GM21825 (cell line): ENCODE data around the gene CSPG4.
"Not testable (repeated sequence)": the region's sequence is repeated elsewhere in the genome, so short reads cannot be mapped to it uniquely, and the experiment has no call there.

ENCODE experiments used
- ATAC-seq: cut with Tn5 transposase; IDR thresholded peaks from one replicate; pipeline ENCODE4 v1.9.1; 2021; ENCODE audit warnings: mild to moderate bottlenecking, moderate library complexity; ENCODE audit not compliant: unreplicated experiment

The CSPG4 gene

DNA sequence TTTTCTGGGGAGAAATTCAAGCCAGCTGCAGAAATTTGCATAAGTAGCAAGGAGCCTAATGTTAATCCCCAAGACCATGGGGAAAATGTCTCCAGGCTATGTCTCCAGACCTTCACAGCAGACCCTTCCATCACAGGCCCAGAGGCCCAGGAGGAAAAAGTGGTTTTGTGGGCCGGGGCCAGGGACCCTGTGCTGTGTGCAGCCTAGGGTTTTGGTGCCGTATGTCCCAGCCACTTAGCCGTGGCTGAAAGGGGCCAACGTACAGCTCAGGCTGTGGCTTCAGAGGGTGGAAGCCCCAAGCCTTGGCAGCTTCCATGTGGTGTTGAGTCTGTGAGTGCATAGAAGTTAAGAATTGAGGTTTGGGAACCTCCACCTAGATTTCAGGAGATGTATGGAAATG, 29.7 kb upstream of the CSPG4 start:
- ATAC-seq: not testable (repeated sequence)

DNA sequence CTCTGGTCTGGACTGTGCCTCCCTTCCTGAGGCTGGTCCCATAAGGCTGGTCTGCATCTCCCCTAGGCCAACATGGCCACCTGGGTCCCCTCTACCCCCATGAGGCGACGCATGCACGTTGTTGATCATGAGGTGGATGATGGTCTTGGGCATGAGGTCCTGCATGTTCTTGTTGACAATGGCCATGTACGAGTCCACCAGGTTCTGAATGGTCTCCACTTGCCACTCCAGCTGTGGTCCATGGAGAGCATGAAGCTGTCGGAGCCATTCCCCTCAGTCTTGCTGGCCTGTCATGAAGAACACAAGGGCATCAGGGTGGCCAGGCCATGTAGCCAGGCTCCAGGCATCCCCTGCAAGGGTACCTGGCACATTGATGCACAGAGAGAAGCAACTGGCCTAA, 27.1 kb upstream of the CSPG4 start:
- ATAC-seq: no peak

DNA sequence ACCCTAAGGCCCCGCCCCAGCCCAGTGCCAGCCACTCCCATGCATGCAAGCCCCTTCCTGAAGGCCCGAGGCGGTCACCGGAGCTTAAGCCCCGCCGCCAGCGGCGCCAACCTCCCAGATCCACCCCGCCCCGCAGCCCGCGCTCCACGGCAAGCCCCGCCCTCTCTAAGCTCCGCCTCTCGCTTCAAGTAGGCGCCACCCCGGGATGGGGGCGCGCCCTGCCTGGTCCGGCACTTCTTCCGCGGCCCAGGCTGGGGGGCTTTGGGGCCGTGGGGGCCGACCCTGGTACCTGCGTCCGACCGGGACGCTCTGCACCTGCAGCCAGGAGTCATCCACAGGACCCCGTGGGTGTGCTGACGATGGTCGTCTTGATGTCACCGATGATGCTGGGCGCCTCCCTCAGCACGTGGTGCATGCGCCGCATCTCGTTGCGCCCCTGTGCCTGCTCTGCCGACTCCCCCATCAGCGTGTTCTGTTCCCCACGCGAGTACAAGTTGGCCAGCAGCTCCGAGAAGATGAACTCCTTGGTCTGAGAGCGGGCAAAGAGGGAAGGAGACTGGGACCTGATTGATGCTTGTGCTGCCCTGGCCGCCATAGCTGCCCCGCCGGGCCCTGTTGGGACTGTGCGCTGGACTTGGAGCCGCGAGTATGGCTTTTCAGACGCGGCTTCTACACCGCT, 26.1 kb upstream of the CSPG4 start:
- ATAC-seq: peak; percentile 95

DNA sequence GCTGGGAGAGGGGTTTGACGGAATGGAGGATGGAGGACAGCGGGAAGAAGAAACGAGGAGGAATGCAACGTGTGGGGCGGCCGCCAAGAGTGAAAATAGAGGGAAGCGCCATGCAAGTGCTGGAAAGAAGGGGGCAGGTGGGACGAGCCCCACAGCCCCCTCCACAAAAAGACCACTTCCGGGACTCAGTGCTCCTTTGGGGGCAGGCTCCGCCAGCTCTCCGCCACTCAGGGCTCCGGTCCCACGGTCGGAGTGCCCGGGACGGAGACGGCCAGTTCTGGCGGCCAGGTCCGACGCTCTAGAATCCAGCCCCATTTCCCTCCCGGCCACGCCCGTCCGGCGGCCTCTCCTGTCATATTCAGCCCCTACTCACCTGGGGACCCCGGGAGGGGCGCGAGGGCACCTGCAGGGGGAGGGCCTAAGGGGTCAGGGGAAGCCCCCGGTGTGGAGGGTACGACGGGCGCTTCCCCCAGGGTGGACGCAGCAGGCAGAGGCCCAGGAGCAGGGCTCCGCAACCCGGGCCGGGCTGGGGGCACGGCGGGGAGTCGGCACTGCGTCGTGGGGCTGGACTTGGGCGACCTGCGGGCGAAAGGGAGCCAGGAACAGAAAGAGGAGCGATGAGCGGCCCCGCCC, 25.5 kb upstream of the CSPG4 start:
- no peak for ATAC-seq

DNA sequence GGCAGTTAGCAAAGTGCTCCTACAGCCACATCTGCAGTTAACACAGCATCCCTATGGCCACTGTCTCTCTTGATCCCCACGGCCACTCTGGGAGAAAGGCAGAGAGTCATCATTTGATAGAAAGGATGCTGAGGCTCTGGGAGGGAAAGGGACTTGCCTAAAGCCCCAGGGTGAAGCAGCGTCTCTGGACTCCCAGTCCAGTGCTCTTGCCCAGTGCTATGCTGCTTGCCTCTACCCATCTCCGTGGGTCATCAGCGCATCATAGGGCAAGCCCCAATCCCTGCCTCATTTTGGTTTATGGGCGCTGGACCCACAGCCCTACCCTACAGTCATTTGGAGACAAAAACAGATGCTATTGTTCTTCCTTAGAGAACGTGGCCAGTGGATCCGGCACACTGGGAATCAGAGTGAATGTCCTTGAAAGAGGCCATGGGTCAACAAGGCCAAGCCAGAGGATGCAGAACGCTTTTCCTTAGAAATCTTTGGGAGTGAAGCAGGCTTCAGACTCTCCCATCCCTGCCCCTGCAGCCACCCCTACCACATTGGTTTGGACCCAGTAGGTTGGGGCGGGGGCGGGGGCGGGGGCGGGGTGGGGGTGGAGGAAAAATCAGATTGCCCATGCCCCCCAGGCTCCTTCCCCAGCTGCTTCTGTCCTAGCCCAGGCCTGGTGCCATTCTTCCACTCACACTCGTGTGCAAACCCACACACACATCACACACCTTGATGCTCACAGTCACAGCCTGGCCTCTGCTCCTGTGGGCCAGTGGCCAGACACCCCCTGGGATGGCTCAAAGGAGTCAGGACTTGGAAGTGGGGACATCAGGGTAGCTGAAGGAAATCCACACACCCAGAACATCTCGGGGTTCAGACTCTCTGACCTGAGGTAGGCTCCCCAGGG, 24.7 kb upstream of the CSPG4 start:
- ATAC-seq: not testable (repeated sequence)

DNA sequence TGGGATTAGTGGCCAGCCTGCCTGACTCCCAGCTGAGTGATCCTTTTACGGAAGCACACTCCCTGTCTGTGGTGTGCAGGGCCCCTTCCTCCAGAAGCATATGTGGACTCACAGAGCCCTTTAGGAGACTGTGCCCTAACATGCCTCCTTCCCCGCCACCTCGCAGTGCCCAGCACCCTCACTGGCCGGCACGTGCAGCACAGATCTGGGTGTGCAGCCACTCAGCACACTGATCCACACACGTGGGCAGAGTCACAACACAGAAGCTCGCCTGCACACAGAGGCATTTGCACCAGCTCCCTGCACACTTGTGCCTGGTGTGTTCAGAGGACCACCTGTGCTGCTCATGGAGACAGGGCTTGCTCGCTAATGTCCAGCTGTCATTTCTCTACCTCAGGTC, 23.6 kb upstream of the CSPG4 start:
- ATAC-seq: no peak

DNA sequence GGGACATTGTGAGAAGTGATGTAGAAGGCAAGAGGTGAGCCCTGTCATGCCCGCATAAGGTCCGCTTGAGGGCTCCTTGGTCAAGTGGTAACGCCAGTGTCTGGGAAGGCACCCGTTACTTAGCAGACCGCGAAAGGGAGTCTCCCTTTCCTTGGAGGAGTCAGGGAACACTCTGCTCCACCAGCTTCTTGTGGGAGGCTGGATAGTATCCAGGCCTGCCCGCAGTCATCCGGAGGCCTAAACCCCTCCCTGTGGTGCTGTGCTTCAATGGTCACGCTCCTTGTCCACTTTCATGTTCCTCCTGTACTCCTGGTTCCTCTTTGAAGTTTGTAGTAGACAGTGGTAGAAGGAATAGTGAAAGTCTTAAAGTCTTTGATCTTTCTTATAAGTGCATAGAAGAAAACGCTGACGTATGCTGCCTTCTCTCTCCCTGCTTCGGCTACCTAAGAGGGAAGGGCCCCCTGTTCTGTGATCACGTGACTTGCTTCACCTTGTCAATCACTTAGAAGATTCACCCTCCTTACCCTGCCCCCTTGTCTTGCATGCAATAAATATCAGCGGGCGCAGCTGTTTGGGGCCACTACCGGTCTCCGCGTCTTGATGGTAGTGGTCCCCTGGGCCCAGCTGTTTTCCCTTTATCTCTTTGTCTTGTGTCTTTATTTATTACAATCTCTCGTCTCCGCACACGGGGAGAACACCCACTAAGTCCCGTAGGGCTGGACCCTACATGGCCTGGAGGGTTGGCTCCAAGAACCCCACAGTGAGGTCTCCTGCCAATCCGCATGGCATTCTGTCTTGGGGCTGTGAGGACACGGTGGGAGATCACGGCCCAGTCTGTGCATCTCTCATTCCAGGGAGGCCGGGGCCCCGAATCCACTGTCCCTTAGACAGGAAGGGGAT, 22.5 kb upstream of the CSPG4 start:
- ATAC-seq: not testable (repeated sequence)

DNA sequence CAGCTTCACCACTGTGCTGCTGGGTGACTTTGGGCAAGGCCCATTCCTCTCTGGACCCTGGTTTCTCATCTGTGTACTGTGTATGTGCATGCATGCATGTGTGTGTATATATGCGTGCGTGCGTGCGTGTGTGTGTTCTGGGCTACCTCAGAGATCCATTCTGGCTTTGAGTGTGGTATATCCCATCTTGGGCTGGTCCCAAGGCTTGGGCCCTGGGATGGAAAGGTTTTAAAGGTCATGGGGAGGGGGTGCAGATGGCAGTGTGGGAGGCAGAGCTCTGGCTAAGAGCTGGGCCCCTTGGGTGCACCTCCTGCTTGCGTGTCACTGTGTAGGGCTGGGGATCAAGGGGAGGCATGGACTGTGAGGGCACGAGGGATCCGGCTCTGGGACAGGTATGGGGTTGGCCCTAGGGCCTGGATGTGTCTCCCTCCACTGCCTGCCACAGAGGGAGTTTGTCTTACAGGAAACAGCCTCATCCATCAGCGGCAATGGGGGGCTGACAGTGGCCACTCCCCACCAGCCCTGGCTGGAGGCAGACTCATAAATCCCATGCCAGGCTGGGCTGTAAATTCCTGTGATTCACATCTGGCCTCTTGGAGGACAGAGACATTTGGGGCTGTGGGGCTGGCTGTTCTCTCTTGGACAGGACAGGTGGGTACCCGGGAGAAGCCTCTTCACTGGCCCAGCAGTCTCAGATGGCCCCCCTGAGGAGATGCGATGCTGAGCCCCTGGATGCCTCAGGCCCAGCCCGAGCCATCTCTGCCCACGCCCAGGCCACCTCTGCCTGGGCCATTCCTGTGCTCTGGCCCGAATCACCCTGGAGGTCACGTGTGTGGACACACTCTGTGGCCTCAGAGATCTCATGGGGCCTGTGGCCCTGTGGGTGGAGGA, 21.4 kb upstream of the CSPG4 start:
- no peak for ATAC-seq

DNA sequence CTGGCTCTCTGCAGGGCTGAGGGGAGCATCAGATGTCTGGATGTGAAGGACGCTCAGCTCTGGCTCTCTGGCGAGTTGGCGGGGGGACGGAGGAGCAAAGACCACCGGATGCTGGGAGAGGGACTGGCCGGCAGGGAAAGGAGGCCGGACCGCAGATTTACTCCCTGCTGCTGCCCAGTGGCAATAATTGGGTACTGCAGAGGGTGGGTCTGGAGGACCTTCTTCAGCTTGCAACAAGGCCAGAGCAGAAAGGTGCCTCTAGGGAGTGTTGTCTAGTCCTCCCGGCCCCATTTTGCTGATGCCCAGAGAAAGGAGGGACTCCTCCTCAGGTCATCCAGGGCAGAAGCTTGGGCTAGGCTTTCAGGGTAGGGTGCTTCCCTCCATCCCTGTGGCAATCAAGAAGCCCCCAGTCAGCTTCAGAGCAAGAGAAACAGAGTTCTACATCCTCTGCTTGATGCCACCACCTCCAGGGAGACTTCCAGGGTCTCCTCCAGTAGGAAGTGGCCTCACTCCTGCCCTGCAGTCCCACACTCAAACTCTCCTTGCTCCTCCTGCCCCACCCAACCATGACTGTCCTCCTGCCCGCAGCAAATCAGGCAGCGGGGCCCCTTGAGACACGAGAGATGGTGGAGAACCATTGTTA, 20.3 kb upstream of the CSPG4 start:
- no peak for ATAC-seq

DNA sequence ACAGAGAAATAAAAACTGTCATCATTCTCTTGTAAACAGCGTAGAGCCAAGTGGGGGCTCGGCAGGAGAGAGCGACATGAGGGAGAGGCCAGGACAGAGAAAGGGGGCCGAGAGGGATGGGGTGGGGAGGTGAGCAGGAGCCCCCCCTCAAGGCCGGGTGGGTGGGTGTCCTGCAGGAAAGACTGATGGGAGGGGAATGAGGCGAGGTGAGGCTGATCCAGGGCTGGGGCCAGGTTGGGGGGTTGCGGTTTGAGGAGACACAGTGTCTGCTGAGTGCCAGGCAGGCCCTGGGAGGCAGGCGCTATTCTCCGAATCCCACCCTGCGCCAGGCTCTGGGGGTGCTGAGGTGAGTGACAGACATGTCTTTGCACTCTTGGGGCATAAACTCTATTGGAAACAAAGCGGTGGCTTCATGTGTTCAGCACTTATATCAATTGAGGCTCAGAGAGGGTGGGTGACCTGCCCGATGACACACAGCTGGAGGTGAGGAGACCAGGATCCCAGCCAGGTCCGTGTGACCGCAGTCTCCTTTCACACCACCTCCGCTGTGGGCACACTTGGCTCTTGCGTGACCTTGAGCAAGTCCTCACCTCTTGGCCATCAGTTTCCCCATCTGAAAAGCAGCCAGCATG, 19.6 kb upstream of the CSPG4 start:
- ATAC-seq: no peak

DNA sequence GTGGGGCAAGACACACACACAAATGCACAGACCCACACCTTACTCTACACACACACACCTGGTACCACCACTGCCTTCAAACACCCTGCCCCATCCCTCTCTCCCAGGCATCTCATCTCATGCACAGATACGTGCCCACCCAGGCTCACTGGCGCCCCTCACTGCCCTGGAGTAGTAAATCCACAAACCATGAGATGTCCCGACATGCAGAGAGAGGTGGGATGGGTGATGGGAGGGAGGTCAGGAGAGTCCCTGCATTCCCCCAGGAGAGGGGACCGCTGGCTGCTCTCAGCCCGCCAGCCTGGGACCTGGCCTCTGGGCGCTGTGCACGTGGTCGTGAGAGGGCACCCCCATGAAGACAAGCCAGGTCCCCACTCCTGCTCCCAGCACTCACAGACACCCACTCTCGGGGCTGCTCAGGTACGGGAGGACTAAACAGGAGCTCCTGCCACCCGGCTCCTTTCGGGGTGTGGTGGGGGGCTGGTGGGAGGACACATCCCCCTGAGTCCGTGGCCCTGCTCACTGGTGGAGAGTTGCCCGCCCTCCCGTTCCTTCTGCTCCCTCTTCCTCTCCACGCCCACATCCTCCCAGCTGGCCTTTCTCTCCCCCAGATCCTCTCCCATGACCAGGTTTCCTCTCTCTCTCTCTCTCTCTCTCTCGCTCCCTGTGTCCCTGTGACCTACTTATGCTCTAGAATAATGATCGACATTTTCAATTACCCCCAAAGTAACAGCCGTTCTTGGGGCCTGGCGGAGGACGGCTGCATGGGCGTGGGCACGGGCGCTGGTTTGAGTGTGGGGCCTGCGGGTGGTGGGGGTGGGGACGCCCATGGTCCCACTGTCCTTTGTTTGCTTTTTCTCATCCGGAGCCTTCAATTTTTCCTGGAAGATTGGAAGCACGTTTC, 18.9 kb upstream of the CSPG4 start:
- ATAC-seq: no peak

DNA sequence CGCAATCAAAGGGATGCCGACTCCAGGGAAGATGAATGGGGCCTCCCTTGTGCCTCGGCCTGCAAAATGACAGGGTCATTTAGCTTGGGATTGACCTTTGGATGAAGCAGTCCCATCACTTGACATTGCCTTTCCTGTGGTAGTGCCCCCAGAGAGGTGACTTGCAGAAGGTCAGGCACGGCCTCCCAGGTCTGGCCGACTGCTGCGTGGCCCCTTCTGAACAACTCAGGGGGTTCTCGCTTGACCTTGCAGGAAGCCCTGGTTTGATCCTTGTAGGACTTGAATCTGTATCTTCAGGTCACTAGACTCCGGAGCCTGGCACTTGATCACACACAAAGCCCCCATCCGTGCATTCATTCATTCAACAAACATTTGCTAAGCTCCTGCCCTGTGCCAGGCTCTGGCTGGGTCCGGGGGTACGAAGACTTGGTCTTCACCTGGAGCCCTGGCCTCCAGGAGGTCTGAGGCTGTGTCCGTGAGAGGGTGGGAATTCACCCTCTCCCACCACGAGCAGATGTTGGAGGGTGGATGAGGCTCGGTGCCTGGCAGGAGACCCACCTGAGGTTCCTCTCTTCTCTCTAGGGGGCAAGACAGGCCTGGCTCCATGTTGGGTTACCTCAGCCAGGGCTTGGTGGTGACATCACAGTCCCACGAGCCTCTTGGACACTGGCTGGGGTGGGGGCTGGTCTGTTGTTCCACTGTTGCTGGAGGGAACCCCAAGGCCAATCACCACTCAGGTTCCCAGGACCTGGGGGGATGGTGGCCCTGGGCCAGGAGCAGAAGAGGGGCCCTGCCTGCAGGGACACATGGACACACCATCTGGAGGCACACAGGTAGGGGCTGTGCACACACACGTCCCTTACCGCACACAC, 18.0 kb upstream of the CSPG4 start:
- ATAC-seq: not testable (repeated sequence)

DNA sequence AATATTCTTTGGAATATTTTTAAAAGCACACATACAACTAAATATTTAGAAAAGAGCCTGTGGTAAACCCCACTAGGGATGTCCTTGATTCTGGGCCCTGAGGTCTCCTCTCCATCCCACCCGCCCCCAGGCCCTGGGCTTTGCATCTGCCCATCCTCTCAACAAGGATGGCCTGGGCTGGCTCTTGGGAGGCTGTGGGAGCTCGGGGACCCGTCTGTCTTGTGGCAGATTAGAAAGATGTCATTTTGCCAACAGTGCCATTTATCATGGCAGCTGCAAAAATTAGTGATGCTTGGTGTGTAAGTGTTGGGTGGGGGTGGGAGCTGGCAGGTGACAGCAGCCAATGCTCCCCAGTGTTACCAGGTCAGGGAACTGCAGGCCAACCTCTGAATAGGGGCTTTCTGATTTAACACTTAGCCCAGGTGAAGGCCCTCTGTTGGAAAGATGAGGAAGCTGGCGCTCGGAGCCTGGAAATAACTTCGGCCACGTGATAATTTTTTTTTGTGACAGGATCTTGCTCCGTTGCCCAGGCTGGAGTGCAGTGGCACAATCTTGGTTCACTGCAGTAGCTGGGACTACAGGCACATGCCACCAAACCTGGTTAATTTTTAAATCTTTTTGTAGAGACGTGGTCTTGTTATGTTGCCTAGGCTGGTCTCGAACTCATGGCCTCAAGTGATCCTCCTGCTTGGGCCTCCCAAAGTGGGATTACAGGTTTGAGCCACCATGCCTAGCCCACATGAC, 16.9 kb upstream of the CSPG4 start:
- ATAC-seq: no peak

DNA sequence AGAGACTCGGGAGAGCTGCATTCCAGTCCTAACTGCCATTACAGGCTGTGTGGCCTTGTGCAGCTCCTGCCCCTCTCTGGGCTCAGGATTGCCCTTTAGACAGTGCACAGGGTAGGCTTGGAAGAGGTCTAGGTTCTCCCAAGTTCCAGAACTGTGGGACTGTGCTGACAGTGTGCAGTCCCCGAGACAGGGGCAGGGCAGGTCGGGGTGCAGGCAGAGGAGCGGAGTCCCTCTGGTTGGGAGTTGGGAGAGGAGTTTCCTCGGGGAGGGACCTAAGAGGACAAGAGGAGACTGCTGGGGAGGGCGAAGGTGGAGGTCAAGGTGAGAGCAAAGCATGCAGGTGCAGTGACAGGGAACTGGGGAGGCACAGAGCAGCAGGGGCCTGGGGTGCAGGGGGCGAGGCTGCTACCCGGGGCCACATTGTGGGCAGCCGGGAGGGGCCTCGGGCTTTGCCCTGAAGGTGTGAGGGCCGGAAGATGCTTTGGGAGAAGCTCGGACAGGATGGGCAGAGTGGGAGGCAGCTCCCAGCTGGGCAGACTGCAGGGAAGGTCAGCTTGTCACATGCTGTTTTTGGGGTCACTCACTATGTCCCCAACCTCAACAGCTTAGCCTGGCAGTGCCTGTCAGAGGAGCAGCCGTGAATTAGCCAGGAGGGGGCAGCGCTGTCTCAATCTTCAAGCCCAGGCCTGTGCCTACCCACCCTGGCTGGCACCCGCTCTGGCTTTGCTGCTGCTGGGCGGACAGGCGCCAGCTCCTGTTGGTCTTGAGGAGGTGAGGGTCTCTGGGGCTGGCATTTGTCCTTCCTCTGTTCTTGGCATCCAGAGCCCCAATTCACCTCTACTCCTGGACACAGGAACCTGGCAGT, 15.4 kb upstream of the CSPG4 start:
- no peak for ATAC-seq

DNA sequence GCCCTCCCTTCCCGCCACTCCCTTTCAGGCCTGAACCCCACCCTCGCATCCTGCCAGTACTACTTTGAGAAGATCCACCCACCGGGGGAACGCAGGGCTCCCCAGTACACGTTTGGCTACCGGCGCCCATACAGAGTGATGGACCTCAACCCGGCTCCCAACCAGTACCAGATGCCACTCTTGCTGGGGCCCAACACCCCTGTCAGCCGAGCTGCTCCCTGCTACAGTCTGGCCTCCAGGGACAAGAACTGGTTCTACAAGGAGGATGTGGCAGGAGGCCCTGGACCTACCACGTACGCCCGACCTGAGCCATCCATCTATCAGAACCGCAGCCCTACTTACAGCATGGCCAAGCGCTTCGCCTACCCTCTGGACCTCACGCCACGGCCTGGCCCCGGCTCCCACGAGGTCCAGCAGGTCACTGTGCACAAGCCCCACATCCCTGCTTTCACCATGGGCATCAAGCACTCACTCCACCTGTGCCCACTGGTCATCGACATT, 14.4 kb upstream of the CSPG4 start:
- ATAC-seq: no peak
